COR-L47 (cell line): ENCODE data around the gene PLD2.
"Not testable (repeated sequence)": the region's sequence is repeated elsewhere in the genome, so short reads cannot be mapped to it uniquely, and the experiment has no call there.

Experiments
- DNase-seq: peaks from one replicate; lab custom pipeline; 2025; lab: John Stamatoyannopoulos, UW

The PLD2 gene

GRCh38 chr17:4836221-4836620 is 29.3 kb downstream of the PLD2 start:
- DNase-seq, result no peak

- DNase-seq, result no peak
Observed at GRCh38 chr17:4837471-4838308, 30.7 kb downstream of the PLD2 start.

GRCh38 chr17:4838309-4838785 is 31.4 kb downstream of the PLD2 start:
- DNase-seq, result no peak

GRCh38 chr17:4839221-4839620 is 32.3 kb downstream of the PLD2 start:
- DNase-seq, result no peak

- DNase-seq, result no peak
Observed at GRCh38 chr17:4839965-4840892, 33.3 kb downstream of the PLD2 start.

GRCh38 chr17:4840893-4841242 is 33.9 kb downstream of the PLD2 start:
- DNase-seq, result no peak

GRCh38 chr17:4842376-4842775 is 35.4 kb downstream of the PLD2 start:
- DNase-seq, result no peak

GRCh38 chr17:4843321-4844000 is 36.5 kb downstream of the PLD2 start:
- no peak for DNase-seq

- no peak for DNase-seq
Observed at GRCh38 chr17:4845118-4845517, 38.2 kb downstream of the PLD2 start.

- no peak for DNase-seq
Observed at GRCh38 chr17:4846635-4847390, 39.9 kb downstream of the PLD2 start.

- DNase-seq, result no peak
Observed at GRCh38 chr17:4849011-4849536, 42.1 kb downstream of the PLD2 start.

- DNase-seq, result no peak
Observed at GRCh38 chr17:4850246-4850645, 43.3 kb downstream of the PLD2 start.

GRCh38 chr17:4851084-4851483 is 44.1 kb downstream of the PLD2 start:
- DNase-seq, result no peak

GRCh38 chr17:4852567-4853207 is 45.7 kb downstream of the PLD2 start:
- no peak for DNase-seq

GRCh38 chr17:4853208-4853671 is 46.3 kb downstream of the PLD2 start:
- DNase-seq, result no peak

- DNase-seq, result no peak
Observed at GRCh38 chr17:4854111-4854681, 47.2 kb downstream of the PLD2 start.

GRCh38 chr17:4856271-4856936 is 49.5 kb downstream of the PLD2 start:
- DNase-seq, result no peak

GRCh38 chr17:4856937-4857314 is 50.0 kb downstream of the PLD2 start:
- DNase-seq, result no peak

GRCh38 chr17:4857347-4857746 is 50.4 kb downstream of the PLD2 start:
- not testable (repeated sequence) for DNase-seq
